Hepatocyte (in vitro differentiated cells): ENCODE data around the gene AXDND1.

ENCODE experiments used
- CTCF ChIP-seq: fragments of 200-600 bp; sonication (generic); IDR thresholded peaks from 2 replicates; pipeline ENCODE4 v1.5.1; 2016; ENCODE audit warnings: antibody characterized with exemption, mild to moderate bottlenecking; ENCODE audit not compliant: poor library complexity
- EZH2 ChIP-seq: fragments of 200-600 bp; sonication (generic); IDR thresholded peaks from 2 replicates; pipeline ENCODE4 v1.6.1; 2016; ENCODE audit warnings: antibody characterized with exemption, mild to moderate bottlenecking, borderline replicate concordance
- EZH2phosphoT487 ChIP-seq: fragments of 200-600 bp; sonication (generic); IDR thresholded peaks from one replicate; pipeline ENCODE4 v1.6.1; 2018; ENCODE audit warnings: antibody characterized with exemption, mild to moderate bottlenecking, low read depth, moderate library complexity; ENCODE audit not compliant: unreplicated experiment, severe bottlenecking

- TF ChIP-seq CTCF (no peak), EZH2phosphoT487 (no peak), EZH2 (no peak)
These were observed 143.6 kb downstream of the AXDND1 start for GRCh38 chr1:179509384-179509783.
